Measurements from ENCODE around the gene HRH3.

The HRH3 gene

DNA sequence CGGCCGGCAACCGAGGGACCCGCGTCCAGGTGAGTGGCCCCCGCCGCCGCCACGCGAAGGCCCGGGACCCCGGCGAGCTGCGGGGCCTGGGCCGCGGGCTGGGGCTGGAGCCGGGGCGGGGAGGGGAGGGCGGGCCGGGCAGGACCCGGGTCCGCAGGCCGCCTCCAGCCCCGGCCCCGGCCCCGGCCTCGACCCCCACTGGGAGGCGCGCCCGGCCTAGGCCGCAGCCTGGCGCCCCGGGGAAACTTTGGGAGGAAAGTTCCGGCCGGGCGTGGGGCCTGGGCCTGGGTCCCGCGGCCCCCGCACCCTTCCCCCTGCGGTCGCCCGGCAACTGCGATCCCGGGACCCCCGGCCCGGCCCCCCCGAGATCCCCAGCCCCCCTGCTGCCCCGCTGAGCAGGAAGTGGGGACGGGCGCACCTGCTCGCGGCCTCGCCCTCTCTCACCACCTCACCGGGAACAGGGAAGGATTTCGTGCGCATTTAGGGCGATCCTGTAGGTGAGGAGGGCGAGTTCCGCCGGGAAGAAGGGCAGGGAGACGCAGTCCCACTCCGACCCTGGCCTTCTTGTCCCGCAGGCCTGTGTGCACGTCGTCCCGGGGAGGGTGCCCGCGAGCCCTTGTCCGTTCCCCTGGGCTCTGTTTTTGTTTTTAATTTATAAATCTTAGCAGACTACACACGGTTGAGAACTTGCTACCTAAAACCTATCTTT, 18.6 kb upstream of the HRH3 start:
- FAIRE-seq = peak; percentile 41
- DNase-seq (ENCODE audit: insufficient read length, low spot score) = no peak
- no peak for TF ChIP-seq PAX5 (IDR thresholded peaks at IDR 0.05; ENCODE audit: insufficient read depth, low read length, severe bottlenecking)
- TF ChIP-seq SPI1 (IDR thresholded peaks at IDR 0.05; ENCODE audit: low read depth, low read length) = no peak
- TF ChIP-seq POLR2A (IDR thresholded peaks at IDR 0.05; ENCODE audit: low read depth, low read length) = no peak

DNA sequence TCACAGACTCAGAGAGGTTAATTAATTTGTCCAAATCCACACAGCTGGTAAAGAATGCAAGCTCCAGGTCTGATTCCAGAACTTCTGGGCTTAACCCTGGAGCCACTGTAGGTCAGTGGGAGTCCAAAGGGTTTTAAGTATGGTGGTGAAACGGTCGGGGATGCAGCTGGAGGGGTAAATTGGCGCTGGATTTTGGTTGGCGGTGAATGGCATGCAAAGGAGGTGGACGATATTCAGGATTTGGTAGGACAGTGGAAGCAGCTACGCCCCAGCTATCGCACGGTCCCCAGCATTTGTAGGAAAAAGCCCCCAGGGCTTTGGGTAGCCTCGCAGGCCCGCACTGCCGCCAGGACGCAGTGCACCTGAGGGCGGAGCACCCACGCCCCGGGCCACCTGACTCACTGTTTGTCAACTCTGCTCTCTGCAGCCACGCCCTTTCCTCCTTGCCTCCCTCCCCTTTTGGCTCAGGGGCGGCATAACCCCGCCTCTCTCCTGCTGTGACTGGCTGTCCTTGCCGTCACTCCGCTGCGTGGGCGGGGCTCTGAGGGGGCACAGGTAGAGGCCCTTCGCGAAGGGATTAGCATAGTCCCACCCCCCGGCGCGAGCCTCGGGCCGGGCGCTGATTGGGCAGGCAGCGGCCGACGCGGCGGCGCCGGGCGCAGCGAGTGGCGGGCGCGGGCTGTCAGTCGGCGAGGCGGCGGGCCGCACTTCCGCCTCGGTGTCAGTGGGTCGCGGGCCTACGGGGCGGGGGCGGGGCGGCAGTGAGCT, 17.9 kb upstream of the HRH3 start, which contains the start of gene OSBPL2:
OSBPL2 (plus strand) TSS at position 721 of the 768 bp plus-strand sequence. CDS start 17,664 bp downstream, outside the sequence.
- TF ChIP-seq TAF1 (IDR thresholded peaks at IDR 0.05; ENCODE audit: low read depth, low read length) (no peak), POLR2AphosphoS5 (IDR thresholded peaks at IDR 0.05; ENCODE audit: low read depth, low read length) (no peak), POU2F2 (IDR thresholded peaks at IDR 0.05; ENCODE audit: low read depth, low read length) (peak; percentile 87), POLR2A (IDR thresholded peaks at IDR 0.05; ENCODE audit: low read depth, low read length) (no peak), PAX5 (IDR thresholded peaks at IDR 0.05; ENCODE audit: insufficient read depth, low read length, severe bottlenecking) (peak; percentile 99), SPI1 (IDR thresholded peaks at IDR 0.05; ENCODE audit: low read depth, low read length) (0 out of 2 replicates have a peak, but pooled peaks have one; percentile 21)
- FAIRE-seq = peak; percentile 99
- peak; percentile 100 for DNase-seq (ENCODE audit: insufficient read length, low spot score)

DNA sequence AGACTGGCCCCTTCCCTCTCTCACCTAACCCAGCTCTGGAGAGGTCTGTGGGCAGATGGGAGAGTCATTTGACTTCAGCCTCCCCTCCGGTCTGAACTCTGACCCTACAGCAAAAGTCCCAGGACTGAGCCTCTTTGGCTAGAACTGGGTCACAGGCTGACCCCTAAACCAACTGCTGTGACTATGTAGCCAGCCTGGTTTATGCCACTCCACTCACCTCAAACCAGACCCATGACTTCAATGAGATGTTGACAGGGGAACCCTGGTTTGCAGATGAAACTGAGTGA, 17.4 kb upstream of the HRH3 start:
- no peak for DNase-seq (ENCODE audit: insufficient read length, low spot score)
- no peak for FAIRE-seq
- TF ChIP-seq TAF1 (IDR thresholded peaks at IDR 0.05; ENCODE audit: low read depth, low read length) (no peak), PAX5 (IDR thresholded peaks at IDR 0.05; ENCODE audit: insufficient read depth, low read length, severe bottlenecking) (no peak), POU2F2 (IDR thresholded peaks at IDR 0.05; ENCODE audit: low read depth, low read length) (no peak), POLR2A (IDR thresholded peaks at IDR 0.05; ENCODE audit: low read depth, low read length) (no peak), SPI1 (IDR thresholded peaks at IDR 0.05; ENCODE audit: low read depth, low read length) (no peak), POLR2AphosphoS5 (IDR thresholded peaks at IDR 0.05; ENCODE audit: low read depth, low read length) (no peak)

GRCh38 chr20:62236766-62237513, 16.9 kb upstream of the HRH3 start:
- FAIRE-seq (no peak), DNase-seq (ENCODE audit: insufficient read length, low spot score) (no peak)
- no peak for TF ChIP-seq POU2F2 (IDR thresholded peaks at IDR 0.05; ENCODE audit: low read depth, low read length)
- no peak for TF ChIP-seq POLR2AphosphoS5 (IDR thresholded peaks at IDR 0.05; ENCODE audit: low read depth, low read length)
- TF ChIP-seq PAX5 (IDR thresholded peaks at IDR 0.05; ENCODE audit: insufficient read depth, low read length, severe bottlenecking) = no peak
- no peak for TF ChIP-seq POLR2A (IDR thresholded peaks at IDR 0.05; ENCODE audit: low read depth, low read length)
- TF ChIP-seq TAF1 (IDR thresholded peaks at IDR 0.05; ENCODE audit: low read depth, low read length) = no peak
- no peak for TF ChIP-seq SPI1 (IDR thresholded peaks at IDR 0.05; ENCODE audit: low read depth, low read length)

DNA sequence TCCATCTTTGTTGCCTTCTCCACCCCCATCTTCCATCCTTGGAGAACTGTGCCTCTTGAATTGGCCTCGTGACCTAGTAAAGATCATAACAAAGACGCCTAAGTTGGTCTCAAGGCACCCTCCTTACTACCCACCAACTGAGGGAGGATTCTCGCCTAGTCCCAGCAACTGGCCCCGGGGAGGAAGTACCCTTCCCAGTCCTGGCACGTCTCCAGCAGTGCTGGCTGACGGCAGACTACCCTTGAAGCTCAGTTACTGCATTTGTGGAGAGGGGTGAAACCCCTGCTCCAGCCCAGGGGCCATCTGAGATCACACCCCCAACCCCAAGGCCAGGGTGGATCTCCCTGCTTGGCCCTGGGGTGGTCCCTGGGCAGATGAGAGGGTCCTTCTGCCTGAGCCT, 16.1 kb upstream of the HRH3 start:
- DNase-seq (ENCODE audit: insufficient read length, low spot score) (no peak), FAIRE-seq (no peak)
- no peak for TF ChIP-seq SPI1 (IDR thresholded peaks at IDR 0.05; ENCODE audit: low read depth, low read length)
- no peak for TF ChIP-seq POLR2AphosphoS5 (IDR thresholded peaks at IDR 0.05; ENCODE audit: low read depth, low read length)
- TF ChIP-seq POLR2A (IDR thresholded peaks at IDR 0.05; ENCODE audit: low read depth, low read length) = no peak
- no peak for TF ChIP-seq PAX5 (IDR thresholded peaks at IDR 0.05; ENCODE audit: insufficient read depth, low read length, severe bottlenecking)
- TF ChIP-seq TAF1 (IDR thresholded peaks at IDR 0.05; ENCODE audit: low read depth, low read length) = no peak
- no peak for TF ChIP-seq POU2F2 (IDR thresholded peaks at IDR 0.05; ENCODE audit: low read depth, low read length)

GRCh38 chr20:62235777-62236157, 15.7 kb upstream of the HRH3 start:
- FAIRE-seq = no peak

DNA sequence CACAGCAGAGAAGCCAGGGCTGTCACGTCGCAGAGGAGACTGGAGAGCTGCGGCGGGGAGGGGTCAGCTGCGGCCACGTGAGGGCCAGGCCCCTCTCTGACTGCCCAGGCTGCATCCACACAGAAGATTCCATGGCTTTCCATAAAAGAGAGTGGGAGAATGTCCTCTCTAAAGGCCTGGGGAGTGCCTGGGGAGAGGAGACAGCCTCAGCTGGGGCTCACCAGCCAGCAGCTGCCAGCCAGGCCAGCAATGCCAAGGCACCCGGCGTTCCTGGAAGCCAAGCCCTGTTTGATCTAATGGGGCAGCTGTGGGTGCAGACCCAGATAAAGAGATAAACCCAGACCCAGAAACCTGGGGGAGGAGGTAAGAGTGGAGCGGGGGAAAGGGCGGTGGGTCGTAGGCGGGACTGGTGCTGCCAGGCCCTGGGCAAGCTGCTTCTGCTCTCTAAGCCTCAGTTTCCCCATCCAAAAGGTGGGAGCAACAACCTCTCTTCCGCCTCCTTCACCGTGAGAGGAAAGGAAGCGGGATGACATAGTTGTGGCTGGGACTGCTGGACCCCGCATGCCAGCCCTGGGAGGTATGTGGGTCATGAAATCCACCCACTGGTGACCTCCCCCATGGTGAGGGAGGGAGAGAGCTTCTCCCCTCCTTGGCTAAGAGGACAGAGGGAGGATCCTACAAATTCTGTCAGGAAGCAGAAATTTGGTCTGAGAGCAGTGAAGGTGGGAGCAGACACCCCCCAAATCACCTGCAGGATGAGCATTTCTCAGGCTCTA, 15.1 kb upstream of the HRH3 start:
- no peak for DNase-seq (ENCODE audit: insufficient read length, low spot score)
- no peak for FAIRE-seq
- TF ChIP-seq POLR2A (IDR thresholded peaks at IDR 0.05; ENCODE audit: low read depth, low read length) = no peak
- no peak for TF ChIP-seq POLR2AphosphoS5 (IDR thresholded peaks at IDR 0.05; ENCODE audit: low read depth, low read length)
- TF ChIP-seq POU2F2 (IDR thresholded peaks at IDR 0.05; ENCODE audit: low read depth, low read length) = no peak
- TF ChIP-seq TAF1 (IDR thresholded peaks at IDR 0.05; ENCODE audit: low read depth, low read length) = no peak
- no peak for TF ChIP-seq SPI1 (IDR thresholded peaks at IDR 0.05; ENCODE audit: low read depth, low read length)
- no peak for TF ChIP-seq PAX5 (IDR thresholded peaks at IDR 0.05; ENCODE audit: insufficient read depth, low read length, severe bottlenecking)

More at GRCh38 chr20:62235777-62236157, 15.7 kb upstream of the HRH3 start:
- no peak for TF ChIP-seq PAX5 (IDR thresholded peaks at IDR 0.05; ENCODE audit: insufficient read depth, low read length, severe bottlenecking)
- no peak for TF ChIP-seq POLR2AphosphoS5 (IDR thresholded peaks at IDR 0.05; ENCODE audit: low read depth, low read length)
- TF ChIP-seq SPI1 (IDR thresholded peaks at IDR 0.05; ENCODE audit: low read depth, low read length) = no peak
- no peak for TF ChIP-seq TAF1 (IDR thresholded peaks at IDR 0.05; ENCODE audit: low read depth, low read length)
- no peak for TF ChIP-seq POU2F2 (IDR thresholded peaks at IDR 0.05; ENCODE audit: low read depth, low read length)
- no peak for TF ChIP-seq POLR2A (IDR thresholded peaks at IDR 0.05; ENCODE audit: low read depth, low read length)
- no peak for DNase-seq (ENCODE audit: insufficient read length, low spot score)

- DNase-seq (ENCODE audit: insufficient read length, low spot score) (no peak), FAIRE-seq (no peak)
- no peak for TF ChIP-seq PAX5 (IDR thresholded peaks at IDR 0.05; ENCODE audit: insufficient read depth, low read length, severe bottlenecking)
- no peak for TF ChIP-seq SPI1 (IDR thresholded peaks at IDR 0.05; ENCODE audit: low read depth, low read length)
- TF ChIP-seq POLR2AphosphoS5 (IDR thresholded peaks at IDR 0.05; ENCODE audit: low read depth, low read length) = no peak
- no peak for TF ChIP-seq POLR2A (IDR thresholded peaks at IDR 0.05; ENCODE audit: low read depth, low read length)
- TF ChIP-seq TAF1 (IDR thresholded peaks at IDR 0.05; ENCODE audit: low read depth, low read length) = no peak
- no peak for TF ChIP-seq POU2F2 (IDR thresholded peaks at IDR 0.05; ENCODE audit: low read depth, low read length)
Measured at GRCh38 chr20:62234339-62234738, 14.3 kb upstream of the HRH3 start.

Measured in GM12891 (cell line).